Measurements from ENCODE around the gene FBP2. TPM values are rescaled to one million over a fixed set of nuclear protein-coding genes. Genes with fewer than 3 reads are reported as not detected.
A peak's percentile ranks its signal among the peaks of the same experiment; 100 is the strongest.

Gene FBP2
- not detected for total RNA-seq

DNA sequence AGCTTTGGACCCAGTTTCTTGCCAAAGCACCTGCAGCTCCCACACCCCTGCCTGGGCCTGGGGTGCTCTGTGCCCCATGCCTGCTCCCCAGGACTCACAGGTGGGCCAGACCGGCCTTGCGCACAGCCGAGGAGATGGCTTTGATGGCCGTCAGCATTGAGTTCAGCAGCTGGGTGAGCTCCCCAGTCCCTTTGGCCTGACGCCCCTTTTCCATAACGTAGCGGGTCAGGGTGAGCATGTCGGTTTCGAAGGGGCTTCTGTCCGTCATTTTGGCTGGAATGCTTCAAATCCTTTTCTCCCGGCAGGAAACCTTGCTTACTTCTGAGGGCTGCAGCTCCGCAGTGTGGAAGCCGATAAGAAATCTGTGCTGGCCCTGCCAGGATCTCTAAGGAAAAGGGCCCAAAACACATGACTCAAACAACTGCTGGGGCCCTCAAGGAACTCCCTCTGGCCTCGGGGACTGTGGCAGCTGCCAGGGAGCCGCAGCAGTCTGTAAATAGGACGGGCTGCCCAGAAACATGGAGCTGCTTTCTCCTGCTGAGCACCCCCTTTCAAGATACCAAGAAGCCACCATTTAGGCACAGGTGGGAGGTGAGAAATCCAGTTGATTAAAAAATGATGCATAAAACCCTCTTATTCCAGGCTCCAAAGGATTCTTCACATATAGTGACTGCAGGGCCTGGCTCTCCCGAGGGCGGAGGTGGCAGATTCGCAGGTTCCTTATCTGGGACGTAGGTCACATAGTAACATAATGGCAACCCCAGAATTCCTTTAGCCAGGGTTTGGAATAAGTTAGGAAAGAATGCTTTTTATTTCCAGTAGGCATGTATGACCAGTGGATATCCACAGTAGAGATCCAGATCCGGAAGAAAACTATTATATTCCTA lies at the start of gene FBP2:
TSS of gene FBP2 (minus strand) at position 366 of the 887 bp plus-strand sequence. CDS start at position 268, 98 bp downstream.
- no peak for DNase-seq

GRCh38 chr9:94643176-94643575 lies 49.6 kb upstream of the FBP2 start:
- DNase-seq = no peak

DNA sequence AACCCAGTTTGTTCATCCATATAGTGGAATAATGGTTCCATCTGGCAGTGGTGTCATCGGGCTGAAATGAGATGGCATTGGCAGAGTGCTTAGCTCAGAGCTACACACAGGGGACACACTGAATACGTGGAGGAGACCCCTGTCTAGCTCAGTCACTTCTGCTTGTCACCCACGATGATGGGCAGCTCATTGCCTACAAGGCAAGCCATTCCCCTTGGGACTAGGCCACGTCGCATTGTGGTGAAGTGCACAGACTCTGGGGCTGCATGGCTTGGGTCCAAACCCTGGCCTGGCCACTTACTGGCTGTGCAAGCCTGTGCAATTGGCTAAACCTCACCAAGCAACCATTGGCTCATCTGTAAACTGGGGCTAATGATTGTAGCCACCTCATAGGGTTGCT lies 48.9 kb upstream of the FBP2 start:
- no peak for DNase-seq

GRCh38 chr9:94639999-94640376 lies 46.4 kb upstream of the FBP2 start:
- DNase-seq = no peak

DNA sequence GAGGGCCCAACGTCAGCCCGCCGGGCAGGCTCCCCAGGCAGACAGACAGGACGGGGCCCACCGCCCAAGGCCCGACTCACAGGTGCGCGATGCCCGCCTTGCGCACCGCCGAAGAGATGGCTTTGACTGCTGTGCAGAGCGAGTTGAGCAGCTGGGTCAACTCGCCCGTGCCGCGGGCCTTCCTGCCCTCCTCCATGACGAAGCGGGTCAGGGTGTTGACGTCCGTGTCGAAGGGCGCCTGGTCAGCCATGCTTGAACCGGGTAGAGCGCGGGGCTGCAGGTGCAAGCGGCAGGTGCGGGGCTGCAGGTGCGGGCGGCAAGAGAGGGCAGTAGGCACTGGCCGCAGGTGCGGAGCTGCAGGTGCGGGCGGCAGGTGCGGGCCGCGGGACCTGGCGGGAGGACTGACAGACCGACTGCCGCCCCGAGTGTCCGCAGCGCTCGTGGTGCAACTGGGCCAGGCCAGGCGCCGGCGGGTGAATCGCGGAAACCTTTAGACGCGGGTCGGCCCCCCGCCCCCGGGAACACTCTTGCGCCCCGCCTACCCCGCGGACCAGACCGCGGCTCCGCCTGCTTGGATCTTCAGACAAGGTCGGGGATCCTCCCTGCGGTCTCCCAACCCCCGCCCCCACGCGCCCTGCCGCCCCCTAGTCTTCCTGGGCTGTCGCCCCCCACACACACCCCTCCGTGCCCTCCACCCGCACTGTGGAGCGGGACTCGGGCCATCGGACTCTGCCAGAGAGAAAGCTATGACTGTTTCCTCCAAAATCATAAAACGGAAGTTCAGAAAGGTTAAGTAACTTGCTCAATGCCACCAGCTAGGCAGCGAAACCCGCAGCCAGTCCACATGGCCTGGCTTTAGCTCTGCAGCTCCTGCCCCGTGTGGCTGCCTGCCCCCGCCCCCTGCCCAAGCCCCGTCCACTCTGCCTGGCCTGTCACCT lies 45.7 kb upstream of the FBP2 start, which contains the start of gene FBP1:
TSS of gene FBP1 (minus strand) at position 458 of the 938 bp plus-strand sequence. CDS start at position 250, 208 bp downstream.
- peak; percentile 10 for DNase-seq

GRCh38 chr9:94638335-94639060 lies 44.9 kb upstream of the FBP2 start:
- no peak for DNase-seq

- no peak for DNase-seq
These were observed 39.1 kb upstream of the FBP2 start for GRCh38 chr9:94632737-94633136.

DNA sequence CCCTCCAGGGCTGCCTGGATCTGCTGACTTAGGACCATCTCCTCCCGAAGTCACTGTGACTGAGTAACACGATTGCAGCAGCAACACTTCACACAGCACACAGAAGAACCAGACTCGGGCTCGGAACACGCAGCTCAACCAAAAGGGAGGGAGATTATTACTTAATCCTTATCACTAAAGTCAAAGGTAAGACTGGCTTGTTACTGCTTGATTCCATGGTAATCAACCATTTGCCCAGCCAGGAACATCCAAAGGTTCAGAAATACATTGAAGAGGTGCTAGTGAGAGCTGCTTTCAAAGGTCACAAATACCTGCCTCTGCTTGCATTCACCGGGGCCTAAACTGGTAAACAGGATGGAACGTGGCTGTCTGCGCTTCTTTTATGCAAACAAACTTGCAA lies 38.0 kb upstream of the FBP2 start:
- DNase-seq = no peak

- DNase-seq = no peak
These were observed 37.2 kb upstream of the FBP2 start for GRCh38 chr9:94630833-94631232.

DNA sequence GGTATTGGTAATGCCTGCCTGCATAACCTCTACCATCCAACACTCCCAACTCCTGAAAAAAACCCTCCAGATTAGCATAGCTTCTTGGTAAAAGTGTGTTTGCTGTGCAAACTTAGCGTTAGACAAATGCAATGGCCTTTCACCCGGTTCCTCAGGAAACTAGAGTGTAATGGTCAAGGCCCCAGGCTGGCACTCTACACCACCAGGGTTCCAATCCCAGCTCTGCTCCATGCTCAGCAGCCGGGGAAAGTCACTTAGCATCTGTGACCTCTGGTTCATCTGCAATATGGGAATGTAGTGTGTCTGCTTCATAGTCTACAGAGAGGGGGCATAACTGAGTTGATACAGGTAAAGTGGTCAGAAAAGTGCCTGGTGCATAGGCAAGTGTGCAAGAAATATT lies 36.7 kb upstream of the FBP2 start:
- DNase-seq = no peak

- no peak for DNase-seq
These were observed 33.7 kb upstream of the FBP2 start for GRCh38 chr9:94627287-94627686.

GRCh38 chr9:94625835-94626234 lies 32.2 kb upstream of the FBP2 start:
- DNase-seq = no peak

GRCh38 chr9:94624629-94625028 lies 31.0 kb upstream of the FBP2 start:
- no peak for DNase-seq

DNA sequence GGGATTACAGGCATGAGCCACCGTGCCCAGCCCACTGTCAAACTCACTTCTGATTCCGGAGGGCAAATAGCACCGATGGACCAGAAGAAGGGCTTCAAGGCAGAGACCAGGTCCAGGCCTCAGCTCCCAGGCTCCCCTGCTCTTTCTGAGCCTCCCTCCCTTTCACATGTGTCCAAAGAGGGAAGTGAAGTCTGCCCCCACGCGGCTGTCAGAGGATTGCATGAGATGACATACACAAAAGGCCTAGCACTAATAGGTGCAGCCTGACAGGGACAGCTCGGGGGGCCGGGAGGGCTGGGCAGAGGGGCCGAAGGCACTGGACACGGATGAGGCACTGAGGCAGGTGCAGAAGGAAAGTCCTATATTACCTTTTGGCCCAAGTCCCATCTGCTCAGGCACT lies 29.6 kb upstream of the FBP2 start:
- no peak for DNase-seq

DNA sequence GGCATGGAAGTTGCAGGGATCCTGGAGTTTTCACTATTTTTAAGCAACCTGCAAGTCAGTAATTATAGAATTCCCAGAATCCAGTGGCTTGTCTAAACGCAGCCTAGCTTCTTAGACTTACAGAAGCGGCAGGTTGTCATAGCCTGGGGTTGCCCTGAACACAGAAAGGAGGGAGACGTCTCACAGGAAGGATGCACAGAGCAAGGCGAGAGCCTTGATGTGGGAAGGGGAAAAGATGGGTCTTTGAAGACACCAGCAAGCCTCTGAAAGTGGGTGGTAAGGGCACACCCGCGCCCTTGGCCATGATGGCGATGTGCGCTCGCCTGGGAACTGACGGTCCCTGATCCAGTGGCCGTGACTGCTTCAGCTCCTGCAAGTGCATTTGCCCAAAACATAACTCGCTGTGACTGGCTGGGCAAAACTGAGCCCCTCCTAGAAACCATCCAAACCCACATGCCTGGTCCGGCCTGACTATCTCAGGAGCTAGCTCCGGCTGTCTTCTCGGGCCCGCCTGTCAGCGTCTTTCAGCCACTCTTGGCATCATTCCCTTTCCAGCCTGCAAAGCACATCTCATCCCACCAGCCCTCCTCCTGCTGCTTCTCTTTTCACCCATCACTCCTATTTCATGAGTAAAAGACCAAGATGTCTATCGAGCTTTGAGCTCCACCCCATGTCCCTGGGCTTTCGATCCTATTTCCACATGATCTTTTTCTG lies 28.6 kb upstream of the FBP2 start:
- no peak for DNase-seq

- no peak for DNase-seq
These were observed 25.4 kb upstream of the FBP2 start for GRCh38 chr9:94619026-94619425.

- DNase-seq = no peak
These were observed 19.4 kb upstream of the FBP2 start for GRCh38 chr9:94613003-94613402.

DNA sequence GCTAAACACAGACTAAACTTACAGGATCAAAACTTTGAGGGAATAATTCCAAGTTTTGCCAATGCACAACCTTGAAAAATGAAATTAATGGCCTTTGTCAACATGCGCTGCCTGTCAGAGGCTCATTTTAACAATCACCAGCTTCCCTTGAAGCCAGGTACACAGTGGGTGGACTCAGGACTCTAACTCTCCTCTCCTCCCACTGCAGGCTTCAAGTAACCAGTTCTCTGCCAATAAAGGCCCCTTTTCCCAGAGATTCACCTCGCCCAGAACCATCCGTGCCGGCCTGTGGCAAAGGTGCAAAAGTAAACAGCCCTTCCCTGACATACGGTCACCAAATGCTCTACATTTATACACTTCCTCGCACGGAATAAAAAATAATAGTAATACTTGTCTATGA lies 18.4 kb upstream of the FBP2 start:
- no peak for DNase-seq

GRCh38 chr9:94611638-94612068 lies 18.0 kb upstream of the FBP2 start:
- DNase-seq = no peak

- DNase-seq = no peak
These were observed 16.6 kb upstream of the FBP2 start for GRCh38 chr9:94610181-94610606.

- no peak for DNase-seq
These were observed 13.7 kb upstream of the FBP2 start for GRCh38 chr9:94607423-94607691.

Measured in effector CD4-positive, alpha-beta T cell (primary cell).